Activated CD8-positive, alpha-beta T cell treated with anti-CD3 and anti-CD28 coated beads for 36 hours (primary cell): ENCODE results near the gene CTXND2. TPM values are rescaled to one million over a fixed set of nuclear protein-coding genes. Genes with fewer than 3 reads are reported as not detected.
"Not testable (repeated sequence)": the region's sequence is repeated elsewhere in the genome, so short reads cannot be mapped to it uniquely, and the experiment has no call there.

Source experiments
- ATAC-seq: fragments of 200-7000 bp; cut with Tn5 transposase; one replicate; pipeline ENCODE4 v1.10.0; 2021; ENCODE audit warnings: mild to moderate bottlenecking, moderate library complexity
- CTCF ChIA-PET: fragments of 350-600 bp; sonication (Branson Sonifier 250); formaldehyde crosslinking; loops from one replicate; lab custom pipeline; 2021; ENCODE audit warnings: antibody characterized with exemption; lab: Charles Lee
- POLR2A ChIA-PET: fragments of 350-600 bp; sonication (Branson Sonifier 250); formaldehyde crosslinking; loops from one replicate; lab custom pipeline; 2021; ENCODE audit warnings: antibody characterized with exemption; lab: Charles Lee
- DNase-seq: peaks from one replicate; pipeline ENCODE4 v3.0.0-alpha.2; 2020
- H3K27ac Mint-ChIP-seq: one replicate; pipeline ENCODE4 v1.8.0; 2021; ENCODE audit warnings: mild to moderate bottlenecking, mixed read lengths
- H3K27me3 Mint-ChIP-seq: one replicate; pipeline ENCODE4 v1.8.0; 2021; ENCODE audit warnings: mixed read lengths
- H3K36me3 Mint-ChIP-seq: one replicate; pipeline ENCODE4 v1.8.0; 2021; ENCODE audit warnings: low read depth, mixed read lengths
- H3K4me1 Mint-ChIP-seq: one replicate; pipeline ENCODE4 v1.8.0; 2021; ENCODE audit warnings: low read depth, mixed read lengths
- H3K4me3 Mint-ChIP-seq: one replicate; pipeline ENCODE4 v1.8.0; 2021; ENCODE audit warnings: mild to moderate bottlenecking, moderate library complexity, mixed read lengths
- H3K9me3 Mint-ChIP-seq: one replicate; pipeline ENCODE4 v1.8.0; 2021; ENCODE audit warnings: mixed read lengths
- CTCF ChIP-seq: fragments of 200-600 bp; IDR thresholded peaks from one replicate; pipeline ENCODE4 v1.8.0; 2022; ENCODE audit warnings: antibody characterized with exemption, mild to moderate bottlenecking
- intact Hi-C: fragments of 100-400 bp; cut with micrococcal nuclease; formaldehyde crosslinking; loops from one replicate; pipeline ENCODE4 v1.10.0; 2022
- total RNA-seq, 2 experiments: library from RNA; stranded (reverse); gene quantifications; one replicate each; pipeline ENCODE4 v1.2.3, GENCODE V29; 2021

Gene CTXND2
- total RNA-seq, 2 experiments from 2014 or later = not detected

DNA sequence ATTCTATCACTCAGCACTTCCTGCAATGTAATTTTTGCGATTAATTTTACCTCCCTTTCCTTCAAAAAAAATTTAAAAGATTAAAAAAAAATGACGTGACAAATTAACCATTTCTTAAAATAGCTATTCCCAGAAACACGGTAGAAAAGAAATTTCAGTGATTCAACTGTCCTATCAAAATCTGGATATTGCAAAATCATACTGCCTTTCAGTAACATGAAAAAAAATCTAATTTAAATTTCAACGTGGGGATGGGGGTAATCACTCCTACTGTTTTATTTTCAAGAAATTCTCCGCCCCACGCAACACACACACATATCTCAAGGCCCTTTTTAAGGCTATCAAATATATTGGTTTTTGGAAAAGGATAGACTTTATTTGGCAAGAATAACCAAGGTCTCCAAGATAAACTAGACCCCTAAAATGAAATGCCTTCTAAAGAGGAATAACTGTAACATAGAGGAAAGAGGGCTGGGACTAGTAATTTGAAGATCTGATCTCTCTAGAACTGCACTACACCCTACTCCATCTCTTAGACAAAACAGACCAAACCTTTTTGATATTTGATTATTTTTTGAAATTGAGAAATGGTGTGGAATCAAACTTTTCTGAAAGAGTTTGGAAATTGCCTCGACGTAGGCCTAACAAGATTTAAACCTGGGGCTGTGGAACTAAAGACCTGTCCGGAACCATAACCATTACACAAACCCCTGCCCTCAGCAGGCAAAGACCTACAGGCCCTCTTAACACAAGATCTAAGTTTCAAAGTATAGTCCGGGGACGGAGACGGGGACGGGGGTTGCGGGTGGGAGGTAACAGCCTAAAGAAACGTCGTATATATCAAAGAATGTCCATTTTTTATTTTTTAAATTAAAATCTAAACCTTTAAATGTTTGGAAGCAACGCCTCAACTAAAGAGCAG, 11.5 kb upstream of the CTXND2 start:
- Mint-ChIP-seq H3K4me1 (peaks cover 25% of the 10 kb centered on the region), H3K36me3 (peaks cover 27% of the 10 kb centered on the region), H3K4me3 (peak overlapping the region; percentile 87), H3K27ac (peak overlapping the region; percentile 92), H3K9me3 (no peaks in the 10 kb centered on the region), H3K27me3 (no peaks in the 10 kb centered on the region)
- POLR2A ChIA-PET = no interaction called here
- CTCF ChIA-PET = interaction anchor here (0.7 to 2.2 kb wide), 4 partner anchors 15 to 280 kb away, joined by 3 to 11 read pairs (median 4); no protein-coding TSS in a partner anchor
- ATAC-seq (no peak), DNase-seq (no peak)
- intact Hi-C loops = loop anchor here (5.0 kb wide), 1 partner anchor 47 kb away; no protein-coding TSS in a partner anchor
- no peak for TF ChIP-seq CTCF

- intact Hi-C loops = loop anchor here (5.0 kb wide), 1 partner anchor 46 kb away; no protein-coding TSS in a partner anchor
- H3K4me3 Mint-ChIP-seq = peak overlapping the region; percentile 87
- DNase-seq (peak; percentile 72), ATAC-seq (peak; percentile 40)
- H3K27ac Mint-ChIP-seq = peak overlapping the region; percentile 92
- CTCF ChIA-PET = interaction anchor here (1.0 kb wide), 1 partner anchor 46 kb away, joined by 4 read pairs; no protein-coding TSS in a partner anchor
- peak; percentile 16 for TF ChIP-seq CTCF
- H3K27me3 Mint-ChIP-seq = no peaks in the 10 kb centered on the region
- H3K36me3 Mint-ChIP-seq = peaks cover 24% of the 10 kb centered on the region
- peaks cover 23% of the 10 kb centered on the region for H3K4me1 Mint-ChIP-seq
- H3K9me3 Mint-ChIP-seq = no peaks in the 10 kb centered on the region
- POLR2A ChIA-PET = interaction anchor here (1.2 kb wide), 1 partner anchor 14 kb away, joined by 3 read pairs; no protein-coding TSS in a partner anchor
Observed at GRCh38 chr1:150876119-150876454, 10.8 kb upstream of the CTXND2 start.

GRCh38 chr1:150878931-150879330, 8.0 kb upstream of the CTXND2 start:
- DNase-seq, H3K4me3 Mint-ChIP-seq, H3K27me3 Mint-ChIP-seq, H3K36me3 Mint-ChIP-seq, ATAC-seq, POLR2A ChIA-PET, H3K27ac Mint-ChIP-seq, H3K9me3 Mint-ChIP-seq: not testable (repeated sequence)
- peaks cover 37% of the 10 kb centered on the region for H3K4me1 Mint-ChIP-seq
- CTCF ChIA-PET = interaction anchor here (0.8 to 1.0 kb wide), 2 partner anchors 8 to 49 kb away, joined by 3 read pairs; partner anchors contain the start of gene CTXND2
- intact Hi-C loops = loop anchor here (5.0 kb wide), 1 partner anchor 43 kb away; no protein-coding TSS in a partner anchor

DNA sequence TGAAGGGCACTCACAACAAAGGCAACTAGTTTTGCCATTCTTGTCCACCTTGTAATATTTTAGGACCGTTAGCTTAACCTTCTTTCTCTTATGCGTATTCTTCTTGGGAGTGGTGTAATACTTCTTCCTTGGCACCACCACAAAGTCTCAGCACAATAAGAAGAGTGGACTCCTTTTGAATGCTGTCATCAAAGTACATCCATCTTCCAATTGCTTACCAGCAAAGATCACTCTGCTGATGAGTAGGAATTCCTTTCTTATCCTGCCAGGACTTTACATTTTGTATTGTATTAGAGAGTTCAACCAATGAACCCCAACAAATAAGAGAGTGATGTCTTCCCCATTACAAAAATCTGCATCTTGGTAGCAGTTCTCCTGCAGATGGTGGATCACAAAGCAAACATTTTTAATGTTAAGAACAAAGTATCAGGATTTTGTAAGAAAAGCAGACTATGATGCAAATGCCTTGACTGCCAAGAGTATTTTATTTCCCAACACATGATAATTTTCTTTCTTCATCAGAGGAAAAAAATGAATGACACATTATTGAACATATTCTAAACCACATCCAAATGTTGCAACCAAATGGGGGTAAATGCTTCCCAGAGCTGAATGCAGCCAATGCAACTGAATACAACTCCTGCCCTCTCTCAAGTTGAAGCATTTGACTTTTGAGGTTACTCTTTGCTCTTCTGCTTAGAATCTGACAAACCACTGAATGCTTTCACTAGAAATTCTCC, 5.4 kb upstream of the CTXND2 start:
- H3K27ac Mint-ChIP-seq = no peak overlapping the region
- intact Hi-C loops = no loop called here
- ChIA-PET CTCF (interaction anchor here (1.5 kb wide), 1 partner anchor 12 kb away, joined by 3 read pairs; no protein-coding TSS in a partner anchor), POLR2A (interaction anchor here (2.0 kb wide), 1 partner anchor 44 kb away, joined by 4 read pairs; the partner anchor contains the start of gene SETDB1)
- ATAC-seq = no peak
- peaks cover 26% of the 10 kb centered on the region for H3K4me1 Mint-ChIP-seq
- no peak overlapping the region for H3K4me3 Mint-ChIP-seq
- no peaks in the 10 kb centered on the region for H3K27me3 Mint-ChIP-seq
- no peaks in the 10 kb centered on the region for H3K36me3 Mint-ChIP-seq
- no peak for TF ChIP-seq CTCF
- no peak for DNase-seq
- no peaks in the 10 kb centered on the region for H3K9me3 Mint-ChIP-seq

DNA sequence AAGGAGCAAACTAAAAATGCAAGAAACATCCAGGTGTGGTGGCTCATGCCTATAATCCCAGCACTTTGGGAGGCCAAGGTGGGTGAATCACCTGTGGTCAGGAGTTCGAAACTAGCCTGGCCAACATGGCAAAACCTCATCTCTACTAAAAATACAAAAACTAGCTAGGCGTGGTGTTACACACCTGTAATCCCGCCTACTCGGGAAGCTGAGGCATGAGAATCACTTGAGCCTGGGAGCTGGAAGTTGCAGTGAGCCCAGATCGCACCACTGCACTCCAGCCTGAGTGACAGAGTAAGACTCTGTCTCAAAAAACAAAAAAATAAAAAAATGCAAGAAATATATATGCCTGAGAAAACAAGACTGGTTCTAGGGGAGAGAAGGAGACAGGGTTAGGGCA, 3.8 kb upstream of the CTXND2 start:
- H3K4me1 Mint-ChIP-seq = peaks cover 26% of the 10 kb centered on the region
- intact Hi-C loops, H3K27me3 Mint-ChIP-seq, H3K4me3 Mint-ChIP-seq, DNase-seq, H3K9me3 Mint-ChIP-seq, H3K27ac Mint-ChIP-seq, H3K36me3 Mint-ChIP-seq: not testable (repeated sequence)
- ATAC-seq = peak; percentile 10
- ChIA-PET POLR2A (interaction anchor here (0.9 kb wide), 1 partner anchor 92 kb away, joined by 3 read pairs; no protein-coding TSS in a partner anchor), CTCF (interaction anchor here (1.0 kb wide), 1 partner anchor 39 kb away, joined by 3 read pairs; no protein-coding TSS in a partner anchor)
